Measurements from ENCODE around the gene ZDHHC11B. TPM values are rescaled to one million over a fixed set of nuclear protein-coding genes. Genes with fewer than 3 reads are reported as not detected.
"Not testable (repeated sequence)": the region's sequence is repeated elsewhere in the genome, so short reads cannot be mapped to it uniquely, and the experiment has no call there.

Gene ZDHHC11B
- total RNA-seq, 1 donor from 2014 or later: not detected

GRCh38 chr5:771087-771781, 13.3 kb downstream of the ZDHHC11B start:
- not testable (repeated sequence) for DNase-seq (ENCODE audit: extremely low read depth, low read depth, low spot score)

GRCh38 chr5:770585-770984, 13.9 kb downstream of the ZDHHC11B start:
- DNase-seq (ENCODE audit: extremely low read depth, low read depth, low spot score): not testable (repeated sequence)

GRCh38 chr5:769485-770145, 14.9 kb downstream of the ZDHHC11B start:
- DNase-seq (ENCODE audit: extremely low read depth, low read depth, low spot score): not testable (repeated sequence)

- DNase-seq (ENCODE audit: extremely low read depth, low read depth, low spot score): no peak
Observed at GRCh38 chr5:766666-767431, 17.7 kb downstream of the ZDHHC11B start.

- DNase-seq (ENCODE audit: extremely low read depth, low read depth, low spot score): no peak
Observed at GRCh38 chr5:765948-766631, 18.4 kb downstream of the ZDHHC11B start.

GRCh38 chr5:763998-764781, 20.3 kb downstream of the ZDHHC11B start:
- no peak for DNase-seq (ENCODE audit: extremely low read depth, low read depth, low spot score)

- DNase-seq (ENCODE audit: extremely low read depth, low read depth, low spot score): no peak
Observed at GRCh38 chr5:763397-763796, 21.1 kb downstream of the ZDHHC11B start.

- not testable (repeated sequence) for DNase-seq (ENCODE audit: extremely low read depth, low read depth, low spot score)
Observed at GRCh38 chr5:762996-763395, 21.5 kb downstream of the ZDHHC11B start.

- DNase-seq (ENCODE audit: extremely low read depth, low read depth, low spot score): no peak
Observed at GRCh38 chr5:761854-762710, 22.4 kb downstream of the ZDHHC11B start.

GRCh38 chr5:761059-761771, 23.3 kb downstream of the ZDHHC11B start:
- no peak for DNase-seq (ENCODE audit: extremely low read depth, low read depth, low spot score)

GRCh38 chr5:760363-761058, 24.0 kb downstream of the ZDHHC11B start:
- no peak for DNase-seq (ENCODE audit: extremely low read depth, low read depth, low spot score)

GRCh38 chr5:759781-760362, 24.7 kb downstream of the ZDHHC11B start:
- DNase-seq (ENCODE audit: extremely low read depth, low read depth, low spot score): no peak

GRCh38 chr5:759111-759751, 25.3 kb downstream of the ZDHHC11B start:
- DNase-seq (ENCODE audit: extremely low read depth, low read depth, low spot score): no peak

GRCh38 chr5:758698-759053, 25.9 kb downstream of the ZDHHC11B start:
- no peak for DNase-seq (ENCODE audit: extremely low read depth, low read depth, low spot score)

GRCh38 chr5:757931-758697, 26.4 kb downstream of the ZDHHC11B start:
- no peak for DNase-seq (ENCODE audit: extremely low read depth, low read depth, low spot score)

GRCh38 chr5:757346-757930, 27.1 kb downstream of the ZDHHC11B start:
- no peak for DNase-seq (ENCODE audit: extremely low read depth, low read depth, low spot score)

Measured in glomerular endothelial cell (primary cell).